H9 (cell line): Measurements from ENCODE around the gene ARHGAP25. TPM values are rescaled to one million over a fixed set of nuclear protein-coding genes. Genes with fewer than 3 reads are reported as not detected.

Source experiments
- DNase-seq: peaks from one replicate; pipeline ENCODE4 v3.0.0-alpha.2; 2017
- H2AFZ ChIP-seq: one replicate; pipeline ENCODE4 v1.6.1; 2013; ENCODE audit warnings: mild to moderate bottlenecking, low read length, control low read depth, moderate library complexity
- H2AK5ac ChIP-seq: 2 replicates; pipeline ENCODE4 v1.6.1; 2013; ENCODE audit warnings: low read length, control low read depth, mixed read lengths; ENCODE audit not compliant: insufficient read length
- H2BK120ac ChIP-seq: one replicate; pipeline ENCODE4 v1.6.1; 2013; ENCODE audit warnings: low read depth, mild to moderate bottlenecking, low read length, control low read depth, inconsistent platforms; ENCODE audit not compliant: poor library complexity, severe bottlenecking
- H2BK12ac ChIP-seq: 2 replicates; pipeline ENCODE4 v1.6.1; 2013; ENCODE audit warnings: low read length, control low read depth, mixed read lengths, low read depth; ENCODE audit not compliant: insufficient read length
- H2BK15ac ChIP-seq: 2 replicates; pipeline ENCODE4 v1.6.1; 2013; ENCODE audit warnings: low read depth, low read length, control low read depth
- H2BK20ac ChIP-seq: one replicate; pipeline ENCODE4 v1.6.1; 2013; ENCODE audit warnings: low read depth, mild to moderate bottlenecking, low read length, control low read depth, inconsistent platforms; ENCODE audit not compliant: poor library complexity, severe bottlenecking
- H2BK5ac ChIP-seq: 2 replicates; pipeline ENCODE4 v1.6.1; 2013; ENCODE audit warnings: low read length, control low read depth, mixed read lengths; ENCODE audit not compliant: insufficient read length
- H3K14ac ChIP-seq: 2 replicates; pipeline ENCODE4 v1.6.1; 2013; ENCODE audit warnings: low read length, control low read depth; ENCODE audit not compliant: insufficient read depth
- H3K18ac ChIP-seq: 2 replicates; pipeline ENCODE4 v1.6.1; 2013; ENCODE audit warnings: low read depth, mild to moderate bottlenecking, mixed read lengths, low read length, control low read depth; ENCODE audit not compliant: insufficient read length
- H3K23ac ChIP-seq: 2 replicates; pipeline ENCODE4 v1.6.1; 2013; ENCODE audit warnings: low read length, control low read depth, mixed read lengths, low read depth; ENCODE audit not compliant: insufficient read length
- H3K23me2 ChIP-seq: 2 replicates; pipeline ENCODE4 v1.6.1; 2013; ENCODE audit warnings: low read depth, mild to moderate bottlenecking, mixed read lengths, low read length, control low read depth; ENCODE audit not compliant: insufficient read length, poor library complexity, severe bottlenecking
- H3K27ac ChIP-seq: 2 replicates; pipeline ENCODE4 v1.5.1; 2013; ENCODE audit warnings: low read length, control low read depth, mixed read lengths, low read depth; ENCODE audit not compliant: insufficient read length
- H3K27me3 ChIP-seq: 2 replicates; pipeline ENCODE4 v1.6.1; 2013; ENCODE audit warnings: low read length, control low read depth, inconsistent platforms; ENCODE audit not compliant: insufficient read depth
- H3K4ac ChIP-seq: 2 replicates; pipeline ENCODE4 v1.6.1; 2013; ENCODE audit warnings: low read depth, mild to moderate bottlenecking, control low read depth, inconsistent platforms, low read length, moderate library complexity
- H3K4me1 ChIP-seq: 2 replicates; pipeline ENCODE4 v1.6.1; 2013; ENCODE audit warnings: low read length, control low read depth, inconsistent platforms; ENCODE audit not compliant: insufficient read depth
- H3K4me2 ChIP-seq: 2 replicates; pipeline ENCODE4 v1.6.1; 2013; ENCODE audit warnings: low read length, control low read depth, mixed read lengths; ENCODE audit not compliant: insufficient read length, insufficient read depth
- H3K56ac ChIP-seq: 2 replicates; pipeline ENCODE4 v1.6.1; 2013; ENCODE audit warnings: low read depth, mild to moderate bottlenecking, mixed read lengths, low read length, control low read depth; ENCODE audit not compliant: insufficient read length
- H3K79me1 ChIP-seq: 2 replicates; pipeline ENCODE4 v1.6.1; 2013; ENCODE audit warnings: low read depth, mild to moderate bottlenecking, moderate library complexity, low read length, control low read depth, inconsistent platforms; ENCODE audit not compliant: insufficient read depth, poor library complexity, severe bottlenecking
- H3K79me2 ChIP-seq: 2 replicates; pipeline ENCODE4 v1.6.1; 2013; ENCODE audit warnings: low read length, control low read depth, inconsistent platforms; ENCODE audit not compliant: insufficient read depth
- H3K9ac ChIP-seq: 2 replicates; pipeline ENCODE4 v1.6.1; 2013; ENCODE audit warnings: low read length, control low read depth, mixed read lengths; ENCODE audit not compliant: insufficient read length; ENCODE audit errors: extremely low read depth
- H3K9me3 ChIP-seq: one replicate; pipeline ENCODE4 v1.6.1; 2013; ENCODE audit warnings: low read depth, low read length, inconsistent platforms; ENCODE audit not compliant: control insufficient read depth
- H3T11ph ChIP-seq: one replicate; pipeline ENCODE4 v1.6.1; 2013; ENCODE audit warnings: mild to moderate bottlenecking, low read length, control low read depth, inconsistent platforms
- H4K20me1 ChIP-seq: one replicate; pipeline ENCODE4 v1.6.1; 2013; ENCODE audit not compliant: control insufficient read depth, insufficient read length, insufficient read depth
- H4K5ac ChIP-seq: 2 replicates; pipeline ENCODE4 v1.6.1; 2013; ENCODE audit warnings: low read depth, mild to moderate bottlenecking, mixed read lengths, low read length, control low read depth; ENCODE audit not compliant: insufficient read length
- H4K8ac ChIP-seq: replicated peaks from 2 replicates; pipeline ENCODE4 v1.6.1; 2013; ENCODE audit warnings: low read length, control low read depth, mixed read lengths, low read depth; ENCODE audit not compliant: insufficient read length
- H4K91ac ChIP-seq: 2 replicates; pipeline ENCODE4 v1.6.1; 2013; ENCODE audit warnings: low read depth, mild to moderate bottlenecking, moderate library complexity, mixed read lengths, low read length, control low read depth; ENCODE audit not compliant: insufficient read length
- H3K27ac Mint-ChIP-seq, 3 experiments: 2 replicates in 2 of 3; 3 replicates in 1 of 3; pipeline ENCODE4 v1.8.0; 2020 to 2021; ENCODE audit warnings: mixed read lengths in 3 of 3, mild to moderate bottlenecking in 1 of 3, moderate library complexity in 1 of 3
- H3K27me3 Mint-ChIP-seq: 2 replicates; pipeline ENCODE4 v1.8.0; 2021; ENCODE audit warnings: low read depth, mild to moderate bottlenecking, moderate library complexity, mixed read lengths
- H3K36me3 Mint-ChIP-seq, 3 experiments: 2 replicates in 2 of 3; 3 replicates in 1 of 3; pipeline ENCODE4 v1.8.0; 2020 to 2021; ENCODE audit warnings: low read depth in 3 of 3, mixed read lengths in 3 of 3; ENCODE audit not compliant: insufficient read depth in 1 of 3
- H3K4me1 Mint-ChIP-seq, 2 experiments: 2 replicates each; pipeline ENCODE4 v1.8.0; 2020; ENCODE audit warnings: mixed read lengths in 2 of 2
- H3K4me3 Mint-ChIP-seq, 2 experiments: 2 replicates in 1 of 2; 3 replicates in 1 of 2; pipeline ENCODE4 v1.8.0; 2020 to 2021; ENCODE audit warnings: mild to moderate bottlenecking in 2 of 2, mixed read lengths in 2 of 2, moderate library complexity in 1 of 2
- H3K9me3 Mint-ChIP-seq, 2 experiments: 2 replicates in 1 of 2; 3 replicates in 1 of 2; pipeline ENCODE4 v1.8.0; 2020; ENCODE audit warnings: mild to moderate bottlenecking in 2 of 2, mixed read lengths in 2 of 2, moderate library complexity in 1 of 2
- WGBS: extraction: QIAGEN DNeasy Blood & Tissue Kit; methylation state at CpG from one replicate; pipeline ENCODE4 v1.1.7; 2013; ENCODE audit warnings: missing lambda C conversion rate, low lambda C conversion rate, mixed read lengths; ENCODE audit not compliant: insufficient read length; ENCODE audit errors: extremely low coverage; 5-methylcytosine and 5-hydroxymethylcytosine counted together
- total RNA-seq: library from RNA; stranded (reverse); gene quantifications from 2 replicates; pipeline ENCODE4 v1.2.1, GENCODE V29; 2021
- TF ChIP-seq, protein P1 (sequence below): fragments of 200-600 bp; sonication (generic); conservative IDR thresholded peaks from 3 replicates; pipeline ENCODE4 v1.8.0; 2021; ENCODE audit warnings: antibody characterized with exemption, mild to moderate bottlenecking

Gene ARHGAP25
- total RNA-seq, 1 experiment from 2014 or later: 1.3 TPM

DNA sequence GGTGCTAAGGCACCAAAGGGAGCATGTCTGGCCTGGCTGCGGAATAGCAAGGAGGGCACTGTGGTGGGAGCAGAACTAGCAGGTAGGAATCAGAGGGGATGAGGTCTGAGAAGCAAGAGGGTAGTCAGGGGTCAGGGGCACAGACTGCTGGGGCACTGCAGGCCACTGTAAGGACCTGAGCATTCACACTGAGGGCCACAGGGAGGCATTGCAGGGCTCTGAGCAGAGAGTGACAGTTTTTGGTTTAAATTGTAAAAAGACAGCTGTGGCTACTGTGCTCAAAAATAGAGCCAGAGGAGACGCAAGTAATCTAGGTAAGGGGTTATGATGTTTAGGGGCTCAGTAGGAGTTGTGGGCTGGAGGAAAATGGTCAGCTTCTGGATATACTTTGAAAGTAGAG, 41.5 kb downstream of the ARHGAP25 start:
- Histone ChIP-seq H2BK5ac (no peak overlapping the region), H3K9ac (no peak overlapping the region), H3T11ph (no peak overlapping the region), H3K23ac (no peak overlapping the region), H3K4me2 (no peak overlapping the region), H2BK15ac (no peak overlapping the region), H2BK20ac (no peak overlapping the region), H2AK5ac (no peak overlapping the region), H3K56ac (no peak overlapping the region), H3K9me3 (no peaks in the 10 kb centered on the region), H4K8ac (no peak overlapping the region), H3K79me1 (no peaks in the 10 kb centered on the region), H2BK12ac (no peak overlapping the region), H3K4me1 (no peaks in the 10 kb centered on the region), H3K23me2 (no peaks in the 10 kb centered on the region), H3K4ac (no peak overlapping the region), H3K79me2 (no peaks in the 10 kb centered on the region), H2BK120ac (no peak overlapping the region), H3K27me3 (no peaks in the 10 kb centered on the region), H3K27ac (no peak overlapping the region), H4K20me1 (no peaks in the 10 kb centered on the region), H3K14ac (no peak overlapping the region), H2AFZ (no peak overlapping the region), H4K91ac (no peak overlapping the region), H4K5ac (no peak overlapping the region), H3K18ac (no peak overlapping the region)
- Mint-ChIP-seq H3K27ac (no peak overlapping the region), H3K27me3 (no peaks in the 10 kb centered on the region), H3K4me1 (no peaks in the 10 kb centered on the region), H3K9me3 (no peaks in the 10 kb centered on the region), H3K36me3 (no peaks in the 10 kb centered on the region), H3K4me3 (no peak overlapping the region)
- no CpG with 5 or more reads among the region's 2 CpGs for WGBS
- DNase-seq: no peak
- TF ChIP-seq, protein P1, sequence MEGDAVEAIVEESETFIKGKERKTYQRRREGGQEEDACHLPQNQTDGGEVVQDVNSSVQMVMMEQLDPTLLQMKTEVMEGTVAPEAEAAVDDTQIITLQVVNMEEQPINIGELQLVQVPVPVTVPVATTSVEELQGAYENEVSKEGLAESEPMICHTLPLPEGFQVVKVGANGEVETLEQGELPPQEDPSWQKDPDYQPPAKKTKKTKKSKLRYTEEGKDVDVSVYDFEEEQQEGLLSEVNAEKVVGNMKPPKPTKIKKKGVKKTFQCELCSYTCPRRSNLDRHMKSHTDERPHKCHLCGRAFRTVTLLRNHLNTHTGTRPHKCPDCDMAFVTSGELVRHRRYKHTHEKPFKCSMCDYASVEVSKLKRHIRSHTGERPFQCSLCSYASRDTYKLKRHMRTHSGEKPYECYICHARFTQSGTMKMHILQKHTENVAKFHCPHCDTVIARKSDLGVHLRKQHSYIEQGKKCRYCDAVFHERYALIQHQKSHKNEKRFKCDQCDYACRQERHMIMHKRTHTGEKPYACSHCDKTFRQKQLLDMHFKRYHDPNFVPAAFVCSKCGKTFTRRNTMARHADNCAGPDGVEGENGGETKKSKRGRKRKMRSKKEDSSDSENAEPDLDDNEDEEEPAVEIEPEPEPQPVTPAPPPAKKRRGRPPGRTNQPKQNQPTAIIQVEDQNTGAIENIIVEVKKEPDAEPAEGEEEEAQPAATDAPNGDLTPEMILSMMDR: peak; percentile 23; the same call in 2 of the 3 replicates
